Adrenal gland (tissue), 5 donors: Measurements from ENCODE around the gene CFAP44.

Experiments used
- POLR2A ChIP-seq, 2 donors: fragments of 450-650 bp; IDR thresholded peaks; one replicate each; pipeline ENCODE4 v1.6.1; 2017; ENCODE audit warnings: antibody characterized with exemption in 2 of 2, mild to moderate bottlenecking in 2 of 2, moderate library complexity in 1 of 2
- TF ChIP-seq, protein P1 (sequence below), 6 experiments: fragments of 450-650 bp in 4 of 6; fragments of 200-600 bp in 2 of 6; sonication (generic) in 1 of 6; IDR thresholded peaks; 1 replicate in 5 of 6; 2 replicates in 1 of 6; pipeline versions ENCODE4 v1.5.1 to v1.8.0; 2016 to 2021; ENCODE audit warnings: antibody characterized with exemption in 6 of 6, mild to moderate bottlenecking in 2 of 6, moderate library complexity in 1 of 6
- donor health status: DM: no; HTN: no; CAD: no.

- TF ChIP-seq, protein P1, sequence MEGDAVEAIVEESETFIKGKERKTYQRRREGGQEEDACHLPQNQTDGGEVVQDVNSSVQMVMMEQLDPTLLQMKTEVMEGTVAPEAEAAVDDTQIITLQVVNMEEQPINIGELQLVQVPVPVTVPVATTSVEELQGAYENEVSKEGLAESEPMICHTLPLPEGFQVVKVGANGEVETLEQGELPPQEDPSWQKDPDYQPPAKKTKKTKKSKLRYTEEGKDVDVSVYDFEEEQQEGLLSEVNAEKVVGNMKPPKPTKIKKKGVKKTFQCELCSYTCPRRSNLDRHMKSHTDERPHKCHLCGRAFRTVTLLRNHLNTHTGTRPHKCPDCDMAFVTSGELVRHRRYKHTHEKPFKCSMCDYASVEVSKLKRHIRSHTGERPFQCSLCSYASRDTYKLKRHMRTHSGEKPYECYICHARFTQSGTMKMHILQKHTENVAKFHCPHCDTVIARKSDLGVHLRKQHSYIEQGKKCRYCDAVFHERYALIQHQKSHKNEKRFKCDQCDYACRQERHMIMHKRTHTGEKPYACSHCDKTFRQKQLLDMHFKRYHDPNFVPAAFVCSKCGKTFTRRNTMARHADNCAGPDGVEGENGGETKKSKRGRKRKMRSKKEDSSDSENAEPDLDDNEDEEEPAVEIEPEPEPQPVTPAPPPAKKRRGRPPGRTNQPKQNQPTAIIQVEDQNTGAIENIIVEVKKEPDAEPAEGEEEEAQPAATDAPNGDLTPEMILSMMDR (IDR thresholded peaks at IDR 0.05), result no peak
- TF ChIP-seq POLR2A (IDR thresholded peaks at IDR 0.05), result no peak
Measured at GRCh38 chr3:113450911-113451310, 9.6 kb upstream of the CFAP44 start.
